NCI-H1105 treated with DMSO at 0.1 percent for 48 hours (cell line): ENCODE data around the gene SNCA.

ENCODE experiments used
- DNase-seq: peaks from one replicate; lab custom pipeline; 2025; lab: John Stamatoyannopoulos, UW

The SNCA gene

GRCh38 chr4:89836897-89837384 lies at the start of gene SNCA:
Gene SNCA (minus strand): TSS chr4:89837161. CDS start chr4:89835667, 1,494 bp downstream.
- DNase-seq, result peak; percentile 29

DNA sequence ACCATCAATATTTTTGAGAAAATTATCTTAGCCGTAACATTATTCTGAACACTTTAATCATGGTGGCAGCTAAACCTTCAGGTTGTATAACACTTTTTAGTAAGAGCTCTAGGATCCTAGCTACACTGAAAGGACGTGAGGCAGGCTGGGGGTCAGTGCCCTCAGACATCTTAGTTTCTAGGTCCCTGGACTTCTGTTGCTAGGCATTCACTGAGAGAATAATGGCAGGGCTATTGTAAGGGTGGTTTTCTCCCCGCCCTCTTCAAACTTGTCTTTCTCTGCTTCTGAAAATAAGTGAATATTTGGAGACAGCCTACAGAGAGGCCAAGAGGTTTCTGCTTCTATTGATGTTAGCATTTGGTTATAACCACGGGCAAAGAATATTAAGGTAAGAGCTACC lies 42.3 kb upstream of the SNCA start:
- DNase-seq, result no peak

DNA sequence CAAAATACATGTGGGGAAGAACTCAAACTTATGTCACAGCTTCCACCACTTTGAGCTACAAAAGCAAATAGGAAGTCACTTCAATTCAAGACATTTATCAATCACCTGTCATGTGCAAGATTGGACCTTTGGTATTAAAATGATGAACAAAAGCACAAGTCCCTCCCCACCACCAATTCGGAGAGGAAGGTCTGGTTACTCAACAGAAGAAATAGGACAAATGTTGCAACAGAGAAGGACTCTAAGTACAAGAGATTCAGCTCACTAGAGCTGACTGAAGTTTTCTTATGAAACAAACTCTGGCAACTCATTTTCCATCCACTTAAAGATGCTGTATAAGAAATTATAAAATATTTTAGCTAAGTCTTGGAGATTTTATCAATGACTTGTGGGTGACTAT lies 41.6 kb upstream of the SNCA start:
- no peak for DNase-seq

GRCh38 chr4:89876548-89876947 lies 39.6 kb upstream of the SNCA start:
- DNase-seq, result no peak

DNA sequence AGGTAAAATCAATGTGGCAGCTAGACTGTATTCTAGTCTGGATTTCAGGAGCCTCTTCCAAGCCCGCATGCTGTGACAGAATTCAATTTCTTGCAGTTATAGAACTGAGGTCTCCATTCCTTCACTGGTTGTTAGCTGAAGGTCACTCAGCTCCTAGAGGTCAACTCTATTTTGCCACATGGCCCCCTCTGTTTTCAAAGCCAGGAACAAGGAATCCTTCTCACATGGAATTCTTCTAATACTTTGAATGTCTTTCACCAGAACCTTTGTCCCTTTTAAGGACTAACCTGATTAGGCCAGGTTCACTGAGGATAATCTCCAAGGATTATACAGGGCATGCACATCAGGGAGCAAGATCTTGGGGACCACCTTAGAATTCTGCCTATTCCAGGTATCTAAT lies 34.2 kb upstream of the SNCA start:
- no peak for DNase-seq

DNA sequence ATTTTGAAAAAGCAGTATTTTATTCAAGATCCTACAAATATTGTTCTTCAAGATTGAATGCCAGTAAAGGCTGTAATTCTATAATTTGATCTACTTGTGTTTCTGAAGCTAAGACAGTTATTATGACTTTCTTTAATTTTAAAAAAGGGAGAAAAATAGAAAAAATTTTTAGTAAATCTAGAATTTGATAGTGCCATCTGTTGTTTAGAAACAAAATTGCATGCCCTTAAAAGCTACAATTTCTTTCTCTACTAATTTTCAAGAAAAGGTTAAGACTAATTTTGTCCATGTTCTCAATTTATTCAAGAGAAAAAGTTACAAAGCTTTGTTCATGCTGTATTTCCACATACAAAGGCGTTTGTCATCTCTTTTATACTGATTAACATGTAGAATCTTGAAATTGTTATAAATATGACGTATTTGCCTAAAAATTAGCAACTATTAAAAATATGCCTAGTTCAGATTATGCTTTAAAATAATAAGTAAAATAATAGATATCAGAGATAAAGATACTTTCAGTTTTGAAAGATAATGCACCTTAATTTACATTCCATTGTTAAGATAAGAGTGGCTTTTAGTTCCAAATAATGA lies 32.1 kb upstream of the SNCA start:
- DNase-seq, result no peak

GRCh38 chr4:89868276-89868675 lies 31.3 kb upstream of the SNCA start:
- no peak for DNase-seq

DNA sequence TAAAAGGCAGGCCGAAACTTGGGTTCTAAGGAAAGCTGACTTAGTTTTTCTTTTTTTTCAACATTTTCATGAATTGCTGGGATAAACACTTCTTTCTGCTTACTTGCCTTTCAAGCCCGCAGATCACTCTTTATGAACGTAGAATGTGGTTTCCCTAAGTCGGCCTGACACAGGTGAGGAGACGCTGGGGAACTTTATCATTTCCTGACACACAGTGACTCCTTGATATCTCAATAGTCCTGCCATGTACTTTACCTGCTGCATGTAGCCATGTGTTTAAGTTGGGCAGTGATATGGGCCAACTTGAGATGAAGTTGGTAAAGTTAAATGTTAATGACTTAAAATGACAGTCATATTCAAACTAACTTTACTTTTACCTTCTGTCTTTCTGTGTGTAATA lies 26.6 kb upstream of the SNCA start:
- DNase-seq, result no peak

DNA sequence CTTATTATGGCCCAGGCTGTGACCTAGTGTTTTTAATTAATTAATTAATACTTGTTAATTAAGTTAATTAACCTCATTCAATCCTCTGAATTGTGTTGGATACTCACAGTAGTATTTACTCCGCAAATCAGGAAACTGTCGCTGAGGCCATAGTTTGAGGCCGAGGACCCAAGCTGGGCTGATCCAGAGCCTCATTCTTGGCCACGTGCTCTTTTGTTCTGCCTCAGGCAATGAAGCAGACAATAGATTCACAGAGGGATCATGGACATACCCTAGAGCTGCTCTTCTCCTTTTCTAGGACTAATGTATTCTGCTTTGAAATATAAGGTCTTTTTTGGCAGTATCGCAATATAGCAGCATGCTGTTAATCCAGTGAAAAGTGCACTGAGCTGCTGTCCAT lies 24.0 kb upstream of the SNCA start:
- DNase-seq, result no peak

DNA sequence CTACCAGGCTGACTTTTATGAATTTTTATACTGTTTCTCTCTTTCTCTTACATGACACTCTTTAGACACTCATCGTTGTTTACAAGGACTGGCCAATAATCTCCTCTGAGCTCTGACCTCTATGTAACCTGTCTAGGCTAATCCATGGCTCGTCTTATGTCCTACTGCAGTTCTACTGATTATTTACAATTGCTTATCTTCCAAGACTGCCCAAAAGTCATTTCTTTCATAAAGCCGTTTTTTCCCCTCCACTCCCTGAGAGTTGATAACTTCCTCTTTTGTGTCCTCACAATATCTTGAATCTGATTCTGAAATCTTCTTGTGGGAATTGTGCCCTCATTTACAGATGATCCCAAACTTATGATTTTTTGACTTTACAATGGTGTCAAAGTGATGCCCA lies 18.3 kb upstream of the SNCA start:
- no peak for DNase-seq

DNA sequence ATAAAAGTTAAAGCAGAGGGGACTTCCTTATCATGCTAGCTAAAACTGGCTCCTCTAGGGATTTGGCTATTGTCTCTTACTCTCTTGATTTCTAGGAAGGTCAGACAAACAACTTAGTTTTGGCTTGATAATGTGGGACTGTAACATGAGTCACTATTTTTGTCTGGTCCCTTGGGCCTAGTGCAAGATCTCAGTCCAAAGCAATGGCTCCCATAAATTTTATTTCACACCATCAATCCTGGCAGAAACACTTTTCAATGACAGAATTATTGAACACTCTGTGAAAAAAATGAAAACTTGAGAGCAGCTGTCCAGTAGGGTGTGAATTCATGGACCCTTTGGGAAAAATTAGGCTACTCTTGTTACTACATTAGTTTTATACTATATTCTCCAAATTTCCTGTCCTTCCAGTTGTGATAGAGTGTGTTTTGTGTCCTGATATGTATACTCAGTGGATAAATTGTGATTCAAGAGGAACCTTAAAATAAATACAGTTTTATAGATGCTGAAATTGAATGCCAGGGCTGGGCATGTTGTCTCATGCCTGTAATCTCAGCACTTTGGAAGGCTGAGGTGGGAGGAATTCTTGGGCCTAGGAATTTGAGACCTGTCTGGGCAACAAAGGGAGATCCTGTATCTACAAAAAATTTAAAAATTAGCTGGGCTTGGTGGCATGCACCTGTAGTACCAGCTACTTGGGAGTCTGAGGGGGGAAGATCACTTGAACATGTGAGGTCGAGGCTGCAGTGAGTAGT lies 10.8 kb upstream of the SNCA start:
- DNase-seq, result no peak

DNA sequence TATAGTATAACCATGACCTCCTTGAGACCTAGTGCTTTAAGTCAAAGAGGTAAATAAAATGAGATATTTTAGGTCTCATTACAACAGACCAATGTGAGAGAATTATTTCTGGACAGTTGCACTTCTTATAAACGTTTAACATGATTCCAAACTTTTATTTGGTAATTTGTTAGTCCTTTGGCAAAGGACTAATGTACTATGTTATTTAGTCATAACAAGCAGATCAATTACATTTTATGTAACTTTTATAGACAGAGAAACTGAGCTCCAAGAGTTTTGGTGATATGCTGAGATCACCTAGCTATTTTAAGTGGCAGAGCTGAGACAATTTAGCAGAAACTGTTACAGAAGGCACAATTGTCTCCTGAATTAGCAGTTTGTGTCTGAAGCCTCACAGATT lies 2.6 kb upstream of the SNCA start:
- DNase-seq, result no peak

- DNase-seq, result peak; percentile 4
Observed at GRCh38 chr4:89837993-89838390, 1.0 kb upstream of the SNCA start.

GRCh38 chr4:89837385-89837992 lies 528 bp upstream of the SNCA start:
- peak; percentile 30 for DNase-seq

DNA sequence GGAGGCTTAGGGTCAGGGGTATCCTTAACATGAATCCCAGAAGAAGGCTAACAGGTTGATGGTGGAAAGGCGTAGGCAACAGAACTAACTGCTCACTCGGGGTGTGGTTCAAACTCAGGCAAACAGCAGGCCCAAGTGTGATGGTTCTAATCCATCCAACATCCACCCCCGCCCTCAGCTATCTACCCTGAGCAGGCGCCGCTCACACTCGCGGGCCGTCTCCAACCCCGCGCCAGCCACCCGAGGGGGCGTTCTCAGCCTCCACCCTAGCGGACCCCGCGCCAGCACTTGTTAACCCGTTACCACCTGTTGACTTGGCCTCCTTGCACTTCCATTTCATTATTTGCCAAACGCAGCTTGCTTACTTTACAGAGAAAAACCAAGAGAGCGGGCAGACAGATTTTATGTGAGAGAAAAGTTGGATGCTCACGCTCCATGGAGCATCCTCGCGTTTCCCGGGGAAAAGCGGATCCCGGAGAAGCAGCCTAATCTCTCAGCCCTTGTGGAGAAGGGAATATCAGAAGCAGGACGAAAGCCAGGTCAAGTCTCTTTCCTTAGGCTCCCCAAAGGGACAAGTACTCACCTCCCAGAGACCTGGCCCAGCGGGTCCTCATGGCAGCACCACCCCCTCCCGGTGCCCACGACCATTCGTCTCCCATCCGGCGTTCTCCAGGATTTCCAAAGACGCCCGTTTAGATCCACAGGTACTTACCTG lies 773 bp downstream of the SNCA start:
- DNase-seq, result no peak

GRCh38 chr4:89835413-89835812 lies 1.5 kb downstream of the SNCA start:
- DNase-seq, result no peak

- DNase-seq, result no peak
Observed at GRCh38 chr4:89834486-89835209, 2.3 kb downstream of the SNCA start.

DNA sequence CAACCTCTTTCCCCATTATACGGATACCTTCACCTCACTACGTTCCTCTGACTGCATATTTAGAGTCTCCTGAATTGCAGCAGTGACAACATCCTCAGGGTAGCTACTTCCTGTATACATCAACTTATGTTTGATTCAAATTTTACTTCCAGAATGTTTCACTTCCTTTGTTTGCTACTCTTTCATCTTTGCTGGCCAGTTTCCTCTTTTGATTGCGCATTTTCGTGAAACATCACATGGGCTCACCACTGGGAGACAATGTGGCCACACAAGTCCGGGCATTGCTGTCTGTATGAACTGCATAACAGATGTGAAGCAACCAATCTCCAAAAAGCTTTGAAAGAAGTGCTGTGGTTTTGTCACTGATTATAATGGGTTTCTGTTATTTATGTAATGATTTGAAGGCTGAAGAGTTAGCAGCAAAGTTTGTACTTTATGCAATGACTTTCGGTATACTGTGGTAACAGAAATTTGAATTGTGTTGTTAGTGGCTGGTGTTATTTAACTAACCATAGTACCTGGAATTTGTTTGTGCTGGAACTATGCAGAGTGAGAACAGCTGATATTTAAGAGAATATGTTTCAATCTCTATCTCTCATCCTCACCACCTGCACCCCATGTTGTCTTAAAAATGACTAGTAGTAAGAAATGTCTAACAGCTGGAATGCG lies 7.4 kb downstream of the SNCA start:
- DNase-seq, result no peak

- DNase-seq, result no peak
Observed at GRCh38 chr4:89823416-89823815, 13.5 kb downstream of the SNCA start.

GRCh38 chr4:89821612-89822011 lies 15.3 kb downstream of the SNCA start:
- DNase-seq, result no peak

DNA sequence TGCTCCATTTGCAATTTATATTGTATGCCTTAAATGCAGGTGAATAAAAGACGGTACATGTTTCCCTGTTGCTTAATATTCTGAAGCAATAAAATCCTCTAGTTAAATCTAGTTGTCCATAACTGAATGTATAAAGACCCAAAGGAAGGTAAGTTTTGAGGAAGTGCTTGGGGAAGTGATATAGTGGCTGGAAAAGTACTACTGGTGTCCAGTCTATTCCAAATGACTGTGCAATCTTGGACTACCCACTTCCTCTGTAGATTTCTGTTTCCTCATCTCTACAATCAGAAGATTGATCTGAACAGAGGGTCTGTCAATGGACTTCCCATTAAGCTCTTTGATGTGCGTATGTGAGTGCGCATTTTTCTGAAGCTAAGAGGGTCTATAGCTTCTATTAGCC lies 17.0 kb downstream of the SNCA start:
- DNase-seq, result no peak

GRCh38 chr4:89814362-89814761 lies 22.6 kb downstream of the SNCA start:
- DNase-seq, result no peak
